ENCODE measurements around the gene FRS3.

GRCh38 chr6:41747256-41748101 lies 32.2 kb downstream of the FRS3 start, which contains the start of gene PGC:
- no peak for TF ChIP-seq EZH2 (IDR thresholded peaks at IDR 0.05; ENCODE audit: low read length, unreplicated experiment)
- no peak for TF ChIP-seq EZH2phosphoT487 (IDR thresholded peaks at IDR 0.05; ENCODE audit: borderline replicate concordance, low read length)

Data from PC-3 (cell line).